HepG2 (cell line): ENCODE measurements around the gene RBM43. TPM values are rescaled to one million over a fixed set of nuclear protein-coding genes. Genes with fewer than 3 reads are reported as not detected.
A peak's percentile ranks its signal among the peaks of the same experiment; 100 is the strongest.

ENCODE experiments used
- CENPX ChIP-seq: sonication (generic); formaldehyde crosslinking; IDR thresholded peaks from 2 replicates; pipeline ENCODE4 v1.9.0; 2021; ENCODE audit warnings: mild to moderate bottlenecking, missing genetic modification reagents, moderate library complexity
- GFI1 ChIP-seq: sonication (generic); formaldehyde crosslinking; IDR thresholded peaks from 2 replicates; pipeline ENCODE4 v1.5.0; 2020; ENCODE audit warnings: missing genetic modification reagents, mild to moderate bottlenecking, borderline replicate concordance
- HNRNPLL ChIP-seq: fragments of 200-400 bp; formaldehyde crosslinking; IDR thresholded peaks from 2 replicates; pipeline ENCODE4 v1.6.1; 2017; ENCODE audit warnings: mild to moderate bottlenecking, low read depth, low read length; ENCODE audit not compliant: poor library complexity, severe bottlenecking
- SMC3 ChIP-seq: IDR thresholded peaks from 2 replicates; pipeline ENCODE4 v1.6.1; 2011; ENCODE audit warnings: low read length, improper control_type of control experiment
- XBP1 ChIP-seq: sonication (generic); formaldehyde crosslinking; IDR thresholded peaks from 2 replicates; pipeline ENCODE4 v1.5.0; 2020; ENCODE audit warnings: missing genetic modification reagents
- ZGPAT ChIP-seq: IDR thresholded peaks from 2 replicates; pipeline ENCODE4 v1.6.1; 2016; ENCODE audit warnings: mild to moderate bottlenecking
- ZNF121 ChIP-seq: sonication (generic); formaldehyde crosslinking; IDR thresholded peaks from 2 replicates; pipeline ENCODE4 v1.5.0; 2020; ENCODE audit warnings: mild to moderate bottlenecking, missing genetic modification reagents
- ZNF567 ChIP-seq: sonication (generic); formaldehyde crosslinking; IDR thresholded peaks from 2 replicates; pipeline ENCODE4 v1.8.1; 2023; ENCODE audit warnings: mild to moderate bottlenecking, missing genetic modification reagents, borderline replicate concordance
- ZNF615 ChIP-seq: sonication (generic); formaldehyde crosslinking; IDR thresholded peaks from 2 replicates; pipeline ENCODE4 v1.5.0; 2020; ENCODE audit warnings: mild to moderate bottlenecking, missing genetic modification reagents, borderline replicate concordance
- ZNF644 ChIP-seq: IDR thresholded peaks from 2 replicates; pipeline ENCODE4 v1.6.1; 2016; ENCODE audit warnings: low read depth
- ZNF879 ChIP-seq: sonication (generic); formaldehyde crosslinking; IDR thresholded peaks from 2 replicates; pipeline ENCODE4 v1.8.1; 2023; ENCODE audit warnings: missing genetic modification reagents
- polyA plus RNA-seq, 8 experiments: library from polyadenylated mRNA; depleted of rRNA in 3 of 8; stranded (reverse) in 7 of 8; unstranded in 1 of 8; fragments of >200 nt; fragmentation: Illumina TruSeq in 4 of 8; extraction: Trizol in 4 of 8; gene quantifications; 2 replicates each; pipeline versions ENCODE4 v1.2.1 to v1.2.3, GENCODE V29; 2011 to 2016; ENCODE audit warnings: low read depth in 4 of 8, missing spikeins in 1 of 8, mixed read lengths in 1 of 8; ENCODE audit not compliant: insufficient read depth in 1 of 8
- total RNA-seq, 5 experiments: library from RNA; depleted of rRNA; stranded (reverse); fragments of >200 nt; fragmentation: Illumina TruSeq; extraction: Trizol; gene quantifications; 2 replicates each; pipeline ENCODE4 v1.2.3, GENCODE V29; 2016; ENCODE audit warnings: low read depth in 1 of 5

Gene RBM43
- total and polyA plus RNA-seq, 2 of the 13 experiments (the other 11 are each of a cell fraction or from before 2014, with no cell fraction given): 0.31 to 0.70 TPM

- TF ChIP-seq CENPX (CRISPR knock-in tag) (no peak), ZNF879 (CRISPR knock-in tag) (no peak), SMC3 (no peak), HNRNPLL (no peak), ZNF121 (CRISPR knock-in tag) (peak; percentile 88), ZNF567 (CRISPR knock-in tag) (no peak), ZNF615 (CRISPR knock-in tag) (no peak), GFI1 (CRISPR knock-in tag) (no peak), ZNF644 (CRISPR knock-in tag) (0 out of 2 replicates have a peak, but pooled peaks have one; percentile 14), XBP1 (CRISPR knock-in tag) (no peak), ZGPAT (0 out of 2 replicates have a peak, but pooled peaks have one; percentile 0)
Measured at GRCh38 chr2:151289972-151290866, 28.6 kb upstream of the RBM43 start (continued).
